Renal cortex interstitium (tissue), 11 donors: Measurements from ENCODE around the gene ZSWIM6. TPM values are rescaled to one million over a fixed set of nuclear protein-coding genes. Genes with fewer than 3 reads are reported as not detected.

Source experiments
- DNase-seq, 11 donors: peaks; one replicate each; pipeline ENCODE4 v3.0.0-alpha.2; 2013; ENCODE audit warnings: low read depth in 9 of 11, low spot score in 4 of 11; ENCODE audit errors: extremely low read depth in 1 of 11
- polyA plus RNA-seq, 3 donors: library from polyadenylated mRNA; unstranded; fragments of 120-200 nt; gene quantifications; one replicate each; pipeline ENCODE4 v1.2.1, GENCODE V29; 2013; ENCODE audit not compliant: insufficient read length in 3 of 3

Gene ZSWIM6
- polyA plus RNA-seq, 3 donors: 26.8 to 30.5 (median 29.5) TPM

GRCh38 chr5:61535828-61536227 lies 203.8 kb downstream of the ZSWIM6 start:
- no peak for DNase-seq

- DNase-seq: no peak
Measured at GRCh38 chr5:61536922-61537321, 204.9 kb downstream of the ZSWIM6 start.

GRCh38 chr5:61538722-61539501 lies 206.9 kb downstream of the ZSWIM6 start:
- no peak for DNase-seq

- DNase-seq: no peak
Measured at GRCh38 chr5:61549530-61549929, 217.5 kb downstream of the ZSWIM6 start.

- no peak for DNase-seq
Measured at GRCh38 chr5:61551637-61552313, 219.7 kb downstream of the ZSWIM6 start.

GRCh38 chr5:61559146-61559545 lies 227.1 kb downstream of the ZSWIM6 start:
- no peak for DNase-seq

- no peak for DNase-seq
Measured at GRCh38 chr5:61559722-61560121, 227.7 kb downstream of the ZSWIM6 start.

- no peak for DNase-seq
Measured at GRCh38 chr5:61563401-61563800, 231.3 kb downstream of the ZSWIM6 start.

- no peak for DNase-seq
Measured at GRCh38 chr5:61567337-61567736, 235.3 kb downstream of the ZSWIM6 start.

GRCh38 chr5:61569353-61569752 lies 237.3 kb downstream of the ZSWIM6 start:
- no peak for DNase-seq

GRCh38 chr5:61570767-61571166 lies 238.7 kb downstream of the ZSWIM6 start:
- DNase-seq: no peak

GRCh38 chr5:61572959-61573358 lies 240.9 kb downstream of the ZSWIM6 start:
- DNase-seq: no peak

- DNase-seq: no peak
Measured at GRCh38 chr5:61575103-61575502, 243.0 kb downstream of the ZSWIM6 start.

- DNase-seq: no peak
Measured at GRCh38 chr5:61575581-61575980, 243.5 kb downstream of the ZSWIM6 start.

- DNase-seq: no peak
Measured at GRCh38 chr5:61576556-61576955, 244.5 kb downstream of the ZSWIM6 start.

GRCh38 chr5:61578858-61579503 lies 246.9 kb downstream of the ZSWIM6 start:
- no peak for DNase-seq

- DNase-seq: no peak
Measured at GRCh38 chr5:61582205-61582820, 250.3 kb downstream of the ZSWIM6 start.

GRCh38 chr5:61582887-61583286 lies 250.8 kb downstream of the ZSWIM6 start:
- no peak for DNase-seq

- no peak for DNase-seq
Measured at GRCh38 chr5:61586096-61587084, 254.3 kb downstream of the ZSWIM6 start.
